Activated CD8-positive, alpha-beta T cell treated with anti-CD3 and anti-CD28 coated beads, Interleukin-2, amount 10 ng/mL, durations not matched to agents 7 days and 5 days (primary cell): ENCODE measurements around the gene TMPRSS2. TPM values are rescaled to one million over a fixed set of nuclear protein-coding genes. Genes with fewer than 3 reads are reported as not detected.

ENCODE experiments used
- ATAC-seq: fragments of 150-1000 bp; cut with Tn5 transposase; one replicate; pipeline ENCODE4 v1.10.0; 2021; ENCODE audit warnings: moderate library complexity
- CTCF ChIA-PET: fragments of 350-600 bp; sonication (Branson Sonifier 250); formaldehyde crosslinking; loops from one replicate; lab custom pipeline; 2021; ENCODE audit warnings: antibody characterized with exemption; lab: Charles Lee
- POLR2A ChIA-PET: fragments of 350-600 bp; sonication (Branson Sonifier 250); formaldehyde crosslinking; loops from one replicate; lab custom pipeline; 2021; ENCODE audit warnings: antibody characterized with exemption; lab: Charles Lee
- DNase-seq: peaks from one replicate; pipeline ENCODE4 v3.0.0-alpha.2; 2020
- H3K27ac Mint-ChIP-seq: one replicate; pipeline ENCODE4 v1.8.0; 2021; ENCODE audit warnings: mild to moderate bottlenecking, mixed read lengths
- H3K27me3 Mint-ChIP-seq: one replicate; pipeline ENCODE4 v1.8.0; 2021; ENCODE audit warnings: low read depth, mixed read lengths
- H3K36me3 Mint-ChIP-seq: one replicate; pipeline ENCODE4 v1.8.0; 2021; ENCODE audit warnings: low read depth, mixed read lengths
- H3K4me1 Mint-ChIP-seq: one replicate; pipeline ENCODE4 v1.8.0; 2021; ENCODE audit warnings: low read depth, mixed read lengths
- H3K4me3 Mint-ChIP-seq: one replicate; pipeline ENCODE4 v1.8.0; 2021; ENCODE audit warnings: mild to moderate bottlenecking, mixed read lengths
- H3K9me3 Mint-ChIP-seq: one replicate; pipeline ENCODE4 v1.8.0; 2022; ENCODE audit warnings: mixed read lengths; ENCODE audit not compliant: insufficient read depth
- total RNA-seq, 2 experiments: library from RNA; stranded (reverse); gene quantifications; one replicate each; pipeline ENCODE4 v1.2.3, GENCODE V29; 2021

The TMPRSS2 gene
- total RNA-seq, 2 experiments from 2014 or later, result not detected

DNA sequence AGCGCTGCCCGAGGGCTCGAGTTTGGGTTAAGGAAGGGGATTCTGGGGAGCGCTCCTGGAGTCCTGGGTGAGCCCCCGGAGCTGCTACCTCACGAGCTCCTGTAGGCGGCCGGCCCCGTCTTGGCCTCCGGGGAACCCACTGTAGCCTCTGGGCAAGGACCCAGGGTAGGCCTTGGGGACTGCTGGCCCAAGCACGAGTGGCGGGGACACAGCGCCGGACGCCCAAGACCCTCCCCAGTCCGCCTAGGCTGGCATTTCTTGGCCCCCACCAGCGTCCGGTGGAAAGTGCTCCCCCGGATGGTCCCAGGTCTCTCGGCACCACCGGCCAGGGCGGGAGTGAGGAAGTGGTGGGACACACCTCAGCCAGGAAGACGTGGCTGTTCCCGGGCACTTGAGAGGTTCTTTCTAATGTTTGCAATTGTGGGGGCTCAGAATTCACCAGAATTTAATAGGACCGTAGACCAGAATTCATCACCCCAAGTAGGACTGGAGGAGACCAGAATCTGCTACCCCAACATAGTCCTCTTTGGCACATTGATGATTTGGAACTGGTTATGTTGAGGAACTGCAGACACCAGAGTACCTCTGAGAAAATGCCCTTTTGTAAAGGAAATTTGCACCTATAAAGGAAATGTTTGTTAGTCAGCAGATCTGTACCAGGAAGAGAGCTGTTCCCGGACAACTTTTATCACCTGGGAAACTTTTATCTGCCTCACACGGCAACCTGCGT lies 622 bp upstream of the TMPRSS2 start:
- CTCF ChIA-PET, result no interaction called here
- Mint-ChIP-seq H3K27me3 (peaks cover 45% of the 10 kb centered on the region), H3K4me1 (peaks cover 7% of the 10 kb centered on the region), H3K36me3 (no peaks in the 10 kb centered on the region), H3K4me3 (no peak overlapping the region), H3K27ac (no peak overlapping the region), H3K9me3 (no peaks in the 10 kb centered on the region)
- ATAC-seq, result no peak
- POLR2A ChIA-PET, result no interaction called here
- no peak for DNase-seq

- Mint-ChIP-seq H3K4me3 (no peak overlapping the region), H3K4me1 (peaks cover 7% of the 10 kb centered on the region), H3K9me3 (no peaks in the 10 kb centered on the region), H3K36me3 (no peaks in the 10 kb centered on the region), H3K27ac (no peak overlapping the region), H3K27me3 (peaks cover 53% of the 10 kb centered on the region)
- CTCF ChIA-PET, result no interaction called here
- DNase-seq (no peak), ATAC-seq (no peak)
- POLR2A ChIA-PET, result no interaction called here
Measured at GRCh38 chr21:41506611-41507520, 1.1 kb downstream of the TMPRSS2 start.

- Mint-ChIP-seq H3K4me3 (no peak overlapping the region), H3K9me3 (no peaks in the 10 kb centered on the region), H3K27me3 (peaks cover 50% of the 10 kb centered on the region), H3K4me1 (peaks cover 7% of the 10 kb centered on the region), H3K36me3 (no peaks in the 10 kb centered on the region), H3K27ac (no peak overlapping the region)
- ATAC-seq (no peak), DNase-seq (no peak)
- ChIA-PET POLR2A (no interaction called here), CTCF (no interaction called here)
Measured at GRCh38 chr21:41506005-41506594, 1.9 kb downstream of the TMPRSS2 start.

- Mint-ChIP-seq H3K4me3 (no peak overlapping the region), H3K9me3 (no peaks in the 10 kb centered on the region), H3K4me1 (peaks cover 6% of the 10 kb centered on the region), H3K27me3 (peaks cover 49% of the 10 kb centered on the region), H3K36me3 (no peaks in the 10 kb centered on the region), H3K27ac (no peak overlapping the region)
- ChIA-PET CTCF (no interaction called here), POLR2A (no interaction called here)
- ATAC-seq (no peak), DNase-seq (no peak)
Measured at GRCh38 chr21:41504030-41504429, 3.9 kb downstream of the TMPRSS2 start.

DNA sequence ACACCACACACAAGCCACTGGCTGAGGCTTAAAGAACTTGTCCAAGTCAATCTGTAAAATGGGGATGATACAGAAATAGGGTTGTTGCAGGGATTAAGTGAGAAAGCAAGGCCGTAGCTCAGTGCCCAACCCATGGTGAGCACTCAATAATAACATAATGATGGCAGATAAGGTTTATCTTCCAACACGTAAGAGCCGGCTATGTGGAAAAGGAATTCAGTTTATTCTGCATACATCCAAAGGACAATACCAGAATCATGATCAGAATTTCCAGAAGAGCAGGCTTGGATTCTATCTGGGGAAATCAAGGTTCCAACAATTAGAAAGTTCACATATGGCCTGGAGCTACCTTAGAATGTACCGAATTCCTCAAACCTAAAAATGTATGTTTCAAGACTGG lies 4.6 kb downstream of the TMPRSS2 start:
- Mint-ChIP-seq H3K27ac (no peak overlapping the region), H3K4me1 (peaks cover 5% of the 10 kb centered on the region), H3K27me3 (peaks cover 50% of the 10 kb centered on the region), H3K9me3 (no peaks in the 10 kb centered on the region), H3K4me3 (no peak overlapping the region), H3K36me3 (no peaks in the 10 kb centered on the region)
- no peak for DNase-seq
- ChIA-PET CTCF (no interaction called here), POLR2A (no interaction called here)
- ATAC-seq, result no peak

DNA sequence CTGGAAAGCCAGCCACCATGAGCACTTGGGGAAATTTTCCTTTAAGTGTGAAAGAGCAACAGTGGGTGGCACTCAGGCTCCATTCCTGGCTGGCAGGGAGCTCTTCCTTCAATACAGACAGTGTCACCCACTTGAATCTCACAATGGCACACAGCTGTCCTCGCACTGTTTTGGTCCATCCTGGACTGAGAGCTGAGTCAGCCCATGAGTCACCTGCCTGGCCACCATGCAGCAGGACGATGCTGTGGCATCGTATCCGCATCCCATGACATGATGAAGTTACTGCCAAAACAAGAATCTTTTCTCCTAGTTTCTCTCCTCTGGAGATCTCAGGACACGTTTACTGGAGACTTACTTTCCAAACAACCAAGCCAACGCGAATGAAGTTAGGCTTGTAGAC lies 6.0 kb downstream of the TMPRSS2 start:
- no peaks in the 10 kb centered on the region for H3K9me3 Mint-ChIP-seq
- H3K4me3 Mint-ChIP-seq, result no peak overlapping the region
- ChIA-PET POLR2A (no interaction called here), CTCF (no interaction called here)
- no peaks in the 10 kb centered on the region for H3K36me3 Mint-ChIP-seq
- H3K27me3 Mint-ChIP-seq, result peaks cover 47% of the 10 kb centered on the region
- ATAC-seq (no peak), DNase-seq (no peak)
- H3K27ac Mint-ChIP-seq, result no peak overlapping the region
- H3K4me1 Mint-ChIP-seq, result peaks cover 5% of the 10 kb centered on the region

GRCh38 chr21:41500931-41501381 lies 7.0 kb downstream of the TMPRSS2 start:
- no peaks in the 10 kb centered on the region for H3K9me3 Mint-ChIP-seq
- no peaks in the 10 kb centered on the region for H3K36me3 Mint-ChIP-seq
- H3K4me3 Mint-ChIP-seq, result no peak overlapping the region
- H3K27me3 Mint-ChIP-seq, result peaks cover 41% of the 10 kb centered on the region
- POLR2A ChIA-PET, result no interaction called here
- no peak for ATAC-seq
- CTCF ChIA-PET, result no interaction called here
- H3K4me1 Mint-ChIP-seq, result peaks cover 5% of the 10 kb centered on the region
- no peak for DNase-seq
- no peak overlapping the region for H3K27ac Mint-ChIP-seq

DNA sequence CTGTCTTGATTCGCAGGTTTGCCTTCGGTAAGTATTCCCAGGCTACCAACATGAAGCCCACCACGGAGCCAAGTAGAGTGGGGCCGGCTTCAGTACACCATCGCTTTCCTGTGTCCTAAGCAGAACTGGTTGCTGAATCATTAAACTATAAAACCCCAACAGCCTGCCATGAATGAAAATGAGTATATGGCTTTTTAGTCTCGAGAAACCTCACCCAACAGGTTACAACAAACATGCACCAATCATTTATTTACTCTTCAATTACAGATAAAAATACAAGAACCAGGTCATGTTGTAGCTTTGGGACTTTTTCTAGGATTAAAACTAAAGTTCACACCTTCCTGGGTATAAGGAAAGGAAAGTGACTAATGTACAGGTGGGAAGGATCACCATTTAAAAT lies 7.6 kb downstream of the TMPRSS2 start:
- ATAC-seq, result no peak
- Mint-ChIP-seq H3K9me3 (no peaks in the 10 kb centered on the region), H3K27me3 (peaks cover 41% of the 10 kb centered on the region), H3K27ac (no peak overlapping the region), H3K36me3 (no peaks in the 10 kb centered on the region), H3K4me3 (no peak overlapping the region), H3K4me1 (peaks cover 5% of the 10 kb centered on the region)
- CTCF ChIA-PET, result no interaction called here
- DNase-seq, result no peak
- POLR2A ChIA-PET, result no interaction called here

- Mint-ChIP-seq H3K36me3 (no peaks in the 10 kb centered on the region), H3K27me3 (peaks cover 36% of the 10 kb centered on the region), H3K4me1 (peaks cover 5% of the 10 kb centered on the region), H3K4me3 (no peak overlapping the region), H3K27ac (no peak overlapping the region), H3K9me3 (no peaks in the 10 kb centered on the region)
- ATAC-seq (no peak), DNase-seq (no peak)
- ChIA-PET POLR2A (no interaction called here), CTCF (no interaction called here)
Measured at GRCh38 chr21:41499920-41500319, 8.0 kb downstream of the TMPRSS2 start.

- H3K4me1 Mint-ChIP-seq, result no peaks in the 10 kb centered on the region
- ChIA-PET CTCF (no interaction called here), POLR2A (no interaction called here)
- H3K27me3 Mint-ChIP-seq, result peaks cover 26% of the 10 kb centered on the region
- H3K27ac Mint-ChIP-seq, result no peak overlapping the region
- H3K4me3 Mint-ChIP-seq, result no peak overlapping the region
- no peaks in the 10 kb centered on the region for H3K36me3 Mint-ChIP-seq
- no peak for ATAC-seq
- DNase-seq, result no peak
- H3K9me3 Mint-ChIP-seq, result no peaks in the 10 kb centered on the region
Measured at GRCh38 chr21:41497788-41498187, 10.2 kb downstream of the TMPRSS2 start.

- POLR2A ChIA-PET, result no interaction called here
- no peak for ATAC-seq
- H3K27me3 Mint-ChIP-seq, result peaks cover 23% of the 10 kb centered on the region
Measured at GRCh38 chr21:41497008-41497407, 10.9 kb downstream of the TMPRSS2 start.

DNA sequence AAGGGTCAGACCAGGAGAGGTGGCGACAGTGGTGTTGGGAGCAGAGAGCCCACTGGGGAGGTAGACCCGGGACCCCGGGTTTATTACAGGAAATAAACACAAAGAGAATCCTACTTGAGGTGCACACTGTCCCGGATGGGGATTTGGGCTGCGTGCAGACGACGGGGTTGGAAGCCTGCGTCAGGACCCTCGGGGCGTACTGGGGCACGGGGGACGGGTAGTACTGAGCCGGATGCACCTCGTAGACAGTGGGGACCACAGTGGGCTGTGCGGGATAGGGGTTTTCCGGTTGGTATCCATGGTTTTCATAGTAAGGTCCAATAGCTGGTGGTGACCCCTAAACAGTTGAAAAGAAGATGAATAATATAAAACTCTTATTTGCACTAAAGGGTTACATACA lies 13.7 kb downstream of the TMPRSS2 start:
- Mint-ChIP-seq H3K4me1 (no peaks in the 10 kb centered on the region), H3K4me3 (no peak overlapping the region), H3K27ac (no peak overlapping the region), H3K36me3 (no peaks in the 10 kb centered on the region), H3K9me3 (no peaks in the 10 kb centered on the region), H3K27me3 (peaks cover 16% of the 10 kb centered on the region)
- ATAC-seq (no peak), DNase-seq (no peak)
- ChIA-PET POLR2A (no interaction called here), CTCF (no interaction called here)

More at GRCh38 chr21:41497008-41497407, 10.9 kb downstream of the TMPRSS2 start:
- Mint-ChIP-seq H3K9me3 (no peaks in the 10 kb centered on the region), H3K4me3 (no peak overlapping the region), H3K36me3 (no peaks in the 10 kb centered on the region), H3K4me1 (no peaks in the 10 kb centered on the region), H3K27ac (no peak overlapping the region)
- CTCF ChIA-PET, result no interaction called here
- DNase-seq, result no peak
